NCI-H187 (cell line): ENCODE data around the gene RPL11.
"Not testable (repeated sequence)": the region's sequence is repeated elsewhere in the genome, so short reads cannot be mapped to it uniquely, and the experiment has no call there.

Experiments used
- DNase-seq, 2 experiments: peaks; one replicate each; lab custom pipeline; 2025; lab: John Stamatoyannopoulos, UW

The RPL11 gene

GRCh38 chr1:23691499-23692307 is at the start of gene RPL11:
TSS of gene RPL11 (plus strand) at chr1:23691806. CDS start at chr1:23691824, 18 bp downstream.
- DNase-seq: peak; percentile 67 to 83

GRCh38 chr1:23643736-23644554 is 47.7 kb upstream of the RPL11 start:
- DNase-seq: no peak

GRCh38 chr1:23644555-23644866 is 47.1 kb upstream of the RPL11 start:
- no peak for DNase-seq

- DNase-seq: no peak
Observed at GRCh38 chr1:23645338-23645737, 46.3 kb upstream of the RPL11 start.

GRCh38 chr1:23646091-23646490 is 45.5 kb upstream of the RPL11 start:
- no peak for DNase-seq

GRCh38 chr1:23646541-23646940 is 45.1 kb upstream of the RPL11 start:
- DNase-seq: no peak

- no peak for DNase-seq
Observed at GRCh38 chr1:23648576-23648975, 43.0 kb upstream of the RPL11 start.

- not testable (repeated sequence) for DNase-seq
Observed at GRCh38 chr1:23649157-23649556, 42.4 kb upstream of the RPL11 start.

- no peak for DNase-seq
Observed at GRCh38 chr1:23650344-23650990, 41.1 kb upstream of the RPL11 start.

GRCh38 chr1:23651069-23651808 is 40.4 kb upstream of the RPL11 start:
- DNase-seq: no peak

- DNase-seq: peak in 1 of 2 experiments; percentile 44
Observed at GRCh38 chr1:23657659-23658275, 33.8 kb upstream of the RPL11 start.

GRCh38 chr1:23660671-23661070 is 30.9 kb upstream of the RPL11 start:
- no peak for DNase-seq

GRCh38 chr1:23661887-23662286 is 29.7 kb upstream of the RPL11 start:
- no peak for DNase-seq

GRCh38 chr1:23664837-23665795 is 26.5 kb upstream of the RPL11 start:
- no peak for DNase-seq

- no peak for DNase-seq
Observed at GRCh38 chr1:23667411-23667810, 24.2 kb upstream of the RPL11 start.

GRCh38 chr1:23670709-23671108 is 20.9 kb upstream of the RPL11 start:
- no peak for DNase-seq

GRCh38 chr1:23673086-23673813 is 18.4 kb upstream of the RPL11 start:
- DNase-seq: no peak

GRCh38 chr1:23679815-23680214 is 11.8 kb upstream of the RPL11 start:
- no peak for DNase-seq

- DNase-seq: no peak
Observed at GRCh38 chr1:23682946-23683345, 8.7 kb upstream of the RPL11 start.

GRCh38 chr1:23684415-23684814 is 7.2 kb upstream of the RPL11 start:
- no peak for DNase-seq
